Breast epithelium (tissue), 4 donors: ENCODE measurements around the gene MPPE1. TPM values are rescaled to one million over a fixed set of nuclear protein-coding genes. Genes with fewer than 3 reads are reported as not detected.
A peak's percentile ranks its signal among the peaks of the same experiment; 100 is the strongest.
"Not testable (repeated sequence)": the region's sequence is repeated elsewhere in the genome, so short reads cannot be mapped to it uniquely, and the experiment has no call there.

ENCODE experiments used
- DNase-seq, 2 donors: peaks; one replicate each; pipeline ENCODE4 v3.0.0-alpha.2; 2019; ENCODE audit warnings: low spot score in 2 of 2
- H3K27ac ChIP-seq, 2 donors: fragments of 200-600 bp; sonication (generic) in 1 of 2; one replicate each; pipeline ENCODE4 v1.5.1; 2016 to 2019; ENCODE audit warnings: mild to moderate bottlenecking in 1 of 2
- H3K27me3 ChIP-seq, 2 donors: fragments of 200-600 bp; sonication (generic) in 1 of 2; one replicate each; pipeline versions ENCODE4 v1.5.1 to v1.6.0; 2017 to 2019; ENCODE audit warnings: control low read depth in 1 of 2, mild to moderate bottlenecking in 1 of 2
- H3K36me3 ChIP-seq: fragments of 200-600 bp; one replicate; pipeline ENCODE4 v1.5.1; 2019
- H3K4me1 ChIP-seq, 2 donors: fragments of 200-600 bp; sonication (generic); one replicate each; pipeline ENCODE4 v1.5.1; 2016 to 2019; ENCODE audit warnings: control low read depth in 1 of 2
- H3K4me3 ChIP-seq, 3 donors: fragments of 200-600 bp; sonication (generic); 1 replicate in 2 of 3; 2 replicates in 1 of 3; pipeline ENCODE4 v1.5.1; 2016 to 2019; ENCODE audit warnings: mild to moderate bottlenecking in 3 of 3, moderate library complexity in 2 of 3
- H3K9me3 ChIP-seq, 2 donors: fragments of 200-600 bp; sonication (generic) in 1 of 2; one replicate each; pipeline ENCODE4 v1.5.1; 2016 to 2019; ENCODE audit warnings: control low read depth in 1 of 2
- CTCF ChIP-seq, 3 donors: fragments of 450-650 bp; IDR thresholded peaks; one replicate each; pipeline ENCODE4 v1.5.1; 2016 to 2017; ENCODE audit warnings: antibody characterized with exemption in 3 of 3, mild to moderate bottlenecking in 3 of 3, moderate library complexity in 3 of 3
- POLR2A ChIP-seq: fragments of 450-650 bp; IDR thresholded peaks from one replicate; pipeline ENCODE4 v1.6.1; 2016; ENCODE audit warnings: antibody characterized with exemption, mild to moderate bottlenecking, moderate library complexity
- POLR2AphosphoS5 ChIP-seq, 3 donors: sonication (generic); formaldehyde crosslinking; IDR thresholded peaks; one replicate each; pipeline ENCODE4 v1.6.1; 2017; ENCODE audit warnings: antibody characterized with exemption in 3 of 3
- intact Hi-C: fragments of 100-400 bp; cut with DNase I; formaldehyde crosslinking; loops from one replicate; pipeline ENCODE4 v1.15.1; 2023; ENCODE audit warnings: low total_unique reads
- total RNA-seq, 3 donors: library from RNA; depleted of rRNA; stranded (reverse); fragments of >200 nt; gene quantifications; one replicate each; pipeline ENCODE4 v1.1.0, GENCODE V29; 2016

MPPE1 gene
- total RNA-seq, 3 donors from 2014 or later: 15.4 to 46.0 (median 31.5) TPM

GRCh38 chr18:11857177-11857887 is 50.8 kb downstream of the MPPE1 start:
- intact Hi-C loops: no loop called here
- TF ChIP-seq POLR2A: no peak
- no peak for TF ChIP-seq CTCF (IDR thresholded peaks at IDR 0.05)
- TF ChIP-seq POLR2AphosphoS5 (IDR thresholded peaks at IDR 0.05): no peak
- H3K4me1 ChIP-seq: no peaks in the 10 kb centered on the region
- H3K9me3 ChIP-seq: no peaks in the 10 kb centered on the region
- DNase-seq: no peak
- no peaks in the 10 kb centered on the region for H3K36me3 ChIP-seq
- peak overlapping the region in 1 of 2 donors; percentile 13 for H3K27ac ChIP-seq
- no peaks in the 10 kb centered on the region for H3K27me3 ChIP-seq
- H3K4me3 ChIP-seq: no peak overlapping the region

GRCh38 chr18:11854554-11854953 is 53.6 kb downstream of the MPPE1 start:
- H3K36me3 ChIP-seq, H3K27me3 ChIP-seq, H3K9me3 ChIP-seq, DNase-seq, H3K27ac ChIP-seq, H3K4me3 ChIP-seq, H3K4me1 ChIP-seq: not testable (repeated sequence)
- intact Hi-C loops: loop anchor here (5.0 kb wide), 1 partner anchor 1382 kb away; no protein-coding TSS in a partner anchor

- intact Hi-C loops: loop anchor here (5.0 kb wide), 1 partner anchor 1380 kb away; no protein-coding TSS in a partner anchor
- Histone ChIP-seq H3K36me3 (no peaks in the 10 kb centered on the region), H3K27ac (peak overlapping the region; percentile 94 to 99), H3K4me1 (peaks cover 0 to 5% of the 10 kb centered on the region in 2 donors), H3K9me3 (no peaks in the 10 kb centered on the region), H3K27me3 (no peaks in the 10 kb centered on the region), H3K4me3 (peak overlapping the region; percentile 85 to 95 (median 90))
- peak in 1 of 2 donors; percentile 30 for DNase-seq
- TF ChIP-seq POLR2A (no peak), CTCF (IDR thresholded peaks at IDR 0.05) (no peak), POLR2AphosphoS5 (IDR thresholded peaks at IDR 0.05) (no peak)
Measured at GRCh38 chr18:11851806-11852337, 56.2 kb downstream of the MPPE1 start.

GRCh38 chr18:11851146-11851805 is 56.8 kb downstream of the MPPE1 start, which contains the start of gene CHMP1B:
CHMP1B (plus strand) TSS chr18:11851413; CDS start chr18:11851512, 99 bp downstream.
- Histone ChIP-seq H3K9me3 (no peaks in the 10 kb centered on the region), H3K27ac (peak within 1 kb of the TSS; percentile 94 to 99), H3K4me1 (peaks cover 0 to 5% of the 10 kb centered on the region in 2 donors), H3K27me3 (no peaks in the 10 kb centered on the region), H3K4me3 (peak within 1 kb of the TSS; percentile 85 to 95 (median 90)), H3K36me3 (no peaks in the 10 kb centered on the region)
- intact Hi-C loops: loop anchor here (5.0 kb wide), 1 partner anchor 1379 kb away; no protein-coding TSS in a partner anchor
- DNase-seq: peak; percentile 97 to 98
- peak; percentile 96 for TF ChIP-seq POLR2A
- TF ChIP-seq POLR2AphosphoS5 (IDR thresholded peaks at IDR 0.05): peak; percentile 96 to 99 (median 98)
- TF ChIP-seq CTCF (IDR thresholded peaks at IDR 0.05): no peak

- Histone ChIP-seq H3K9me3 (no peaks in the 10 kb centered on the region), H3K4me1 (peaks cover 0 to 5% of the 10 kb centered on the region in 2 donors), H3K4me3 (peak overlapping the region; percentile 85 to 95 (median 90)), H3K27ac (peak overlapping the region; percentile 94 to 99), H3K36me3 (no peaks in the 10 kb centered on the region), H3K27me3 (no peaks in the 10 kb centered on the region)
- TF ChIP-seq POLR2A: no peak
- no peak for TF ChIP-seq CTCF (IDR thresholded peaks at IDR 0.05)
- no peak for TF ChIP-seq POLR2AphosphoS5 (IDR thresholded peaks at IDR 0.05)
- DNase-seq: no peak
- intact Hi-C loops: loop anchor here (5.0 kb wide), 1 partner anchor 1378 kb away; no protein-coding TSS in a partner anchor
Measured at GRCh38 chr18:11850821-11851145, 57.3 kb downstream of the MPPE1 start.
